Stimulated activated CD4-positive, alpha-beta T cell treated with anti-CD3 and anti-CD28 coated beads, Interleukin-1b, Interleukin-23, amount 100 ng/mL, for 24 hours (primary cell): ENCODE measurements around the gene LRP1-AS.

ENCODE experiments used
- DNase-seq, 4 experiments: peaks; one replicate each; pipeline ENCODE4 v3.0.0-alpha.2; 2020; ENCODE audit warnings: low read depth in 4 of 4, low spot score in 1 of 4

LRP1-AS gene

DNA sequence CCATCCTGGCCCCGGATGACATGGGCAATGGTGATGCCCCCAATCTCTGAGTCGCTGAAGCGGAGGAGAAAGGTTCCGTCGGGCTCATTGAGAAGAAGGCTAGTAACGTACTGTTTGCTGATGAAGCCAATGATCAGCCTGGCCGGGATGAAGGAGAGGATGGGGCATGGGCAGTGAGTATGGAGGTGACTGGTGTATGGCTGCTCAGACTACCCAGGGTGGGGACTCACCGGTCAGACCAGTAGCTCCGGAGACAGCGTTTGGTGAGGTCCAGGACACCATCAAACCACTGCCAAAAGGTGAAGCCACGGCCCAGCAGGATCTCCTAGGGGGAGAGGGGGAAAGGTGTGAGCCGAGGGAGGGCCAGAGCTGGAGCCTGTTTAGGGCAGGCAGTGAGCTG lies 47.7 kb downstream of the LRP1-AS start:
- DNase-seq, result no peak

DNA sequence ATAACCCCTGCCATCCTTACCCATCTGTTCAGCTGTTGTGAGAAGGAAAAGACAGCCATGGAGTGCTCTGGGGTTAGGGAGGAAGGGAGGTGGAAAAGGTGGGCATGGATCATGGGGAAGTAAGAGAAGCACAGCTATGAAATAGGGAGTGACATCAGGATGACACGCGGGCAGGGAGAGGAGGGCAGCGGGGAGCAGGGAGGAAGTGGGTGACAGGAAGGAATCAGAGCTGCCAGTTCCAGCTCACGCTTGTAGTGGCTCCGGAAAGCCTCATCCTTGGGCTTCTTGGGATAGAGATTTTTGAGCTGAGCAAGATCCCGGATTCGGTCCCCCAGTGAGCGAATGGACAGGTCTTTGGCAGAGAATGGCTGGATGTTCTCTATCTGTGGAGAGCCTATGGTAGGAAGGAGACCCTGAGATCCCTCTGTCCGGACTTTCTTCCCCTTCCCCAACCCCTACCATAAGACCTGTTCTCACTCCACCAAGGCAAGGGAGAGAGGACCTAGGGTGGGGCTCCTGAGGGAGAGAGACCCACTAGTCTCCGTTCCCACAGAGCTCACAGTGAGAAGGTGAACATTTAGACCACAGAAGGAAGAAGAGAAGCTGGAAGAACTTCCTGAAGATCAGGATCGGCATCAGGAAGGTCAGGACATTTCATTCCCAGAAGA lies 48.2 kb downstream of the LRP1-AS start:
- no peak for DNase-seq

DNA sequence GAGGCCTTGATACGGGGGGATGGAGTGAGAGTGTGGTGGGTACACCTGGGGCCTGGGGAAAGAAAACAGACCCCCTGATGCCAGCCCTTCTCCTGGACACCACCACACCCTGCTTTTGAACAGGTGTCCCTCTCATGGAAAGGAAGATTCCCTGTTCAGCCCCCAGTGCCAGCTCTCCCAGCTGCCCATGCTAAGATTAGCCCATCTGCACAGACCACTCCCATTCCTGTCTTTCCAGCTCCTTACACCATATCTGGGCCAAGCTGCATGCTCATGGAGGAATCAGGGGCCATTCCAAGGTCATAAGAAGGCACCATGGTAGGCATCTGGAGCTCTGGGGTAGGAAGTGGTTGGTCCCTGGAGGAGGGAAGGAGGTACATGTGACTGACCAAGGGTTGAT lies 48.9 kb downstream of the LRP1-AS start:
- DNase-seq, result no peak

DNA sequence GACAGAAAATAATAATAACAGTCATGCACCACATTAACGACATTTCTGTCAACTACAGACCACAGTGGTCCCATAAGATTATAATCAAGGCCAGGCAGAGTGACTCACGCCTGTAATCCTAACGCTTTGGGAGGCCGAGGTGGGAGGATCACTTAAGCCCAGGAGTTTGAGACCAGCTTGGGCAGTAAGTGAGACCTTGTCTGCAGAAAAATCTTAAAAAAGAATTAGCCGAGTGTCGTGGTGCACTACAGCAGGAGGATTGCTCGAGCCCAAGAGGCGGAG lies 49.9 kb downstream of the LRP1-AS start:
- DNase-seq, result no peak

- DNase-seq, result no peak
These were observed 50.5 kb downstream of the LRP1-AS start for GRCh38 chr12:57096748-57097553.

DNA sequence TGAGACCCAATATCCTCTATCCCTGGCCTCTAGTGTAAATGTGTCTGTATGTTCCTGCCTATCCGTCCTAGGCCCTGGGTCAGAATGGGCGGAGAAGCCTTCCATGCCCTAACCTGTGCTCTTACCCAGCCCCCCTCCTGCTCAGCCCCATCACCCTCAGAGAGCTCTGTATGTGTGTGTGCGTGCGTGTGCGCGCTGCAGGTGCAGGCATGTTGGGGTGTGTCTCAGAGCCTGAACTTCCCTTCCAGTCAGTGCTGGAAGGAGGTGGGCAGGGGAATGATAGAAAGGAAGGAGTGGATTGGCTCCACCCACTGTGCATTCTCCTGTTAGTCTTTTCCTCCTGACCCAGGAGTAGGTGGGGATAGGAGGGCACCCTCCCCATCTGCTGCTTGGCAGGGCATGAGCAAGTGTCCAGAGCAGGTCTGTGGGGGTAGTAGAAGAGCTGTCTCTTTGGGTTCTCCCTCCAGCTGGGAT lies 51.3 kb downstream of the LRP1-AS start:
- no peak for DNase-seq

DNA sequence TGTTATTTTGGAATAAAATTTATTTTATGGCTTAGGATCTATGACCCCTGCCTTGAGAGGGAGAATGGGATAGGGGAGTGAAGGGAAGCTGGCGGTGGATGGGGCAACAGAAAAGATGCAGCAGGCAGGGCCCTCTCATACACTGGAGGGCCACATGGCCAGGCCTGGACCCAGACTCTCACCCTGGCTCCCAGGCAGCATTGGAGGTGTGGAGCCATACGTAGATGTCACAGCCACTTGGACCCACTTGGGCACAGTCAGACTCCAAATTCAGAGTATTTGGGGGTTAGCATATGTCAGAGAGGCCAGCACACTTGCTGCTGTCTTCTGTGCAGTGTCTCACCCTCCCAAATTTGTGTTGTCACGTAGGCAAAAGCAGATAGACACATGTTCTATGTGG lies 52.0 kb downstream of the LRP1-AS start:
- no peak for DNase-seq
